Spleen (tissue), 11 donors: ENCODE measurements around the gene PRSS22. TPM values are rescaled to one million over a fixed set of nuclear protein-coding genes. Genes with fewer than 3 reads are reported as not detected.

ENCODE experiments used
- DNase-seq: peaks from one replicate; pipeline ENCODE4 v3.0.0-alpha.2; 2020
- H3K27ac ChIP-seq, 8 donors: fragments of 200-600 bp; sonication (generic) in 7 of 8; 1 replicate in 4 of 8; 2 replicates in 4 of 8; pipeline versions ENCODE4 v1.5.0 to v1.8.0; 2016 to 2021; ENCODE audit warnings: inconsistent platforms in 4 of 8, mild to moderate bottlenecking in 4 of 8, moderate library complexity in 1 of 8
- H3K27me3 ChIP-seq, 7 donors: fragments of 200-600 bp; sonication (generic) in 6 of 7; replicated peaks in 1 of 7; 1 replicate in 4 of 7; 2 replicates in 3 of 7; pipeline versions ENCODE4 v1.5.0 to v1.8.0; 2016 to 2021; ENCODE audit warnings: inconsistent platforms in 3 of 7, mild to moderate bottlenecking in 1 of 7
- H3K36me3 ChIP-seq, 6 donors: fragments of 200-600 bp; sonication (generic) in 5 of 6; 1 replicate in 4 of 6; 2 replicates in 2 of 6; pipeline versions ENCODE4 v1.5.0 to v1.8.0; 2016 to 2021; ENCODE audit warnings: inconsistent platforms in 2 of 6
- H3K4me1 ChIP-seq, 6 donors: fragments of 200-600 bp; sonication (generic) in 5 of 6; 1 replicate in 3 of 6; 2 replicates in 3 of 6; pipeline versions ENCODE4 v1.5.0 to v1.8.0; 2016 to 2021; ENCODE audit warnings: inconsistent platforms in 3 of 6
- H3K4me3 ChIP-seq, 8 donors: fragments of 200-600 bp; sonication (generic) in 7 of 8; 1 replicate in 4 of 8; 2 replicates in 4 of 8; pipeline versions ENCODE4 v1.5.0 to v1.8.0; 2016 to 2021; ENCODE audit warnings: inconsistent platforms in 4 of 8, mild to moderate bottlenecking in 4 of 8, moderate library complexity in 2 of 8
- H3K9me3 ChIP-seq, 8 donors: fragments of 200-600 bp; sonication (generic) in 7 of 8; 1 replicate in 4 of 8; 2 replicates in 4 of 8; pipeline versions ENCODE4 v1.5.0 to v1.8.0; 2016 to 2021; ENCODE audit warnings: inconsistent platforms in 4 of 8
- CTCF ChIP-seq, 11 experiments: fragments of 200-600 bp in 7 of 11; fragments of 450-650 bp in 4 of 11; sonication (generic) in 4 of 11; IDR thresholded peaks in 8 of 11; conservative IDR thresholded peaks in 3 of 11; 1 replicate in 7 of 11; 2 replicates in 4 of 11; pipeline versions ENCODE4 v1.4.0 to v1.8.0; 2016 to 2021; ENCODE audit warnings: antibody characterized with exemption in 11 of 11, inconsistent platforms in 4 of 11, mild to moderate bottlenecking in 1 of 11
- POLR2A ChIP-seq, 3 donors: fragments of 450-650 bp; IDR thresholded peaks; one replicate each; pipeline ENCODE4 v1.5.1; 2017; ENCODE audit warnings: antibody characterized with exemption in 3 of 3, mild to moderate bottlenecking in 1 of 3
- POLR2AphosphoS5 ChIP-seq, 3 donors: sonication (generic); formaldehyde crosslinking; IDR thresholded peaks; one replicate each; pipeline ENCODE4 v1.5.1; 2017; ENCODE audit warnings: antibody characterized with exemption in 3 of 3
- WGBS, 5 donors: extraction: QIAGEN DNeasy Blood & Tissue Kit in 3 of 5; methylation state at CpG; one replicate each; pipeline versions ENCODE4 v1.1.5 to v1.1.7; 2013 to 2018; 5-methylcytosine and 5-hydroxymethylcytosine counted together
- intact Hi-C: fragments of 100-400 bp; cut with DNase I; formaldehyde crosslinking; loops from one replicate; pipeline ENCODE4 v1.15.0; 2023; ENCODE audit warnings: low total_unique reads
- polyA plus RNA-seq, 3 donors: library from polyadenylated mRNA; stranded (reverse); fragments of 200-250 nt; gene quantifications; one replicate each; pipeline ENCODE4 v1.2.1, GENCODE V29; 2013
- total RNA-seq, 7 donors: library from RNA; depleted of rRNA in 3 of 7; stranded (reverse); fragments of >200 nt in 3 of 7; fragmentation: NEBNext Ultra II Directional in 4 of 7; extraction: Animal tissue kit (Norgen Biotek cat#: 25700) in 4 of 7; gene quantifications; one replicate each; pipeline versions ENCODE4 v1.1.0 to v1.2.1, GENCODE V29; 2016 to 2021
- donor health status: healthy with polysubstance abuse.
- donor health status: DM: no; HTN: no; CAD: no; lungs with moderate emphysema.
- donor health status: DM: no; HTN: no; CAD: no.
- donor health status: Bipolar disorder and iron deficiency.
- donor health status: healthy.
- donor health status: DM: no; HTN: no; CAD: no.
- donor health status: DM: yes; HTN: yes; CAD: no.

Gene PRSS22
- total and polyA plus RNA-seq, 10 donors, result 0.19 to 0.60 (median 0.33) TPM; not detected in 7

GRCh38 chr16:2846511-2847310 lies 11.3 kb downstream of the PRSS22 start:
- H3K36me3 ChIP-seq, result no peaks in the 10 kb centered on the region
- DNase-seq, result peak; percentile 36
- H3K9me3 ChIP-seq, result no peaks in the 10 kb centered on the region
- no peak overlapping the region for H3K4me3 ChIP-seq
- H3K27ac ChIP-seq, result no peak overlapping the region
- TF ChIP-seq CTCF (IDR thresholded peaks at IDR 0.05 in 8 of 11, conservative IDR thresholded peaks at IDR 0.05 in 3 of 11), result no peak
- no peak for TF ChIP-seq POLR2AphosphoS5 (IDR thresholded peaks at IDR 0.05)
- no peak for TF ChIP-seq POLR2A (IDR thresholded peaks at IDR 0.05)
- H3K4me1 ChIP-seq, result peaks cover 8 to 13% (median 10%) of the 10 kb centered on the region in 6 donors
- intact Hi-C loops, result no loop called here
- WGBS, 5 donors, result 60 to 68% (median 66%) methylated on average over 3 of the region's 3 CpGs
- peaks cover 0 to 43% (median 0%) of the 10 kb centered on the region in 7 donors for H3K27me3 ChIP-seq

- intact Hi-C loops, result no loop called here
- Histone ChIP-seq H3K9me3 (no peaks in the 10 kb centered on the region), H3K27ac (peak overlapping the region in 1 of 8 donors; percentile 3), H3K4me3 (no peak overlapping the region), H3K36me3 (no peaks in the 10 kb centered on the region), H3K27me3 (peaks cover 0 to 29% (median 0%) of the 10 kb centered on the region in 7 donors), H3K4me1 (peaks cover 14 to 27% (median 24%) of the 10 kb centered on the region in 6 donors)
- TF ChIP-seq POLR2AphosphoS5 (IDR thresholded peaks at IDR 0.05), result no peak
- TF ChIP-seq CTCF (IDR thresholded peaks at IDR 0.05 in 8 of 11, conservative IDR thresholded peaks at IDR 0.05 in 3 of 11), result no peak
- no peak for TF ChIP-seq POLR2A (IDR thresholded peaks at IDR 0.05)
- no peak for DNase-seq
- WGBS, 5 donors, result 61 to 70% (median 64%) methylated on average over 5 of the region's 5 CpGs
Measured at GRCh38 chr16:2845116-2845515, 12.9 kb downstream of the PRSS22 start.

- H3K4me3 ChIP-seq, result no peak overlapping the region
- no peak for TF ChIP-seq CTCF (IDR thresholded peaks at IDR 0.05 in 8 of 11, conservative IDR thresholded peaks at IDR 0.05 in 3 of 11)
- TF ChIP-seq POLR2AphosphoS5 (IDR thresholded peaks at IDR 0.05), result no peak
- no peak for TF ChIP-seq POLR2A (IDR thresholded peaks at IDR 0.05)
- no peaks in the 10 kb centered on the region for H3K9me3 ChIP-seq
- H3K36me3 ChIP-seq, result no peaks in the 10 kb centered on the region
- 89 to 96% (median 90%) methylated on average over 8 of the region's 8 CpGs for WGBS, 5 donors
- DNase-seq, result peak; percentile 52
- H3K4me1 ChIP-seq, result peaks cover 14 to 35% (median 30%) of the 10 kb centered on the region in 6 donors
- intact Hi-C loops, result no loop called here
- H3K27ac ChIP-seq, result peak overlapping the region in 3 of 8 donors; percentile 8 to 71 (median 56)
- peaks cover 0 to 19% (median 0%) of the 10 kb centered on the region in 7 donors for H3K27me3 ChIP-seq
Measured at GRCh38 chr16:2843526-2843925, 14.4 kb downstream of the PRSS22 start.

- TF ChIP-seq POLR2A (IDR thresholded peaks at IDR 0.05), result no peak
- TF ChIP-seq CTCF (IDR thresholded peaks at IDR 0.05 in 8 of 11, conservative IDR thresholded peaks at IDR 0.05 in 3 of 11), result peak; percentile 30 to 74 (median 65)
- TF ChIP-seq POLR2AphosphoS5 (IDR thresholded peaks at IDR 0.05), result peak; percentile 71 to 78 (median 72)
- peaks cover 14 to 39% (median 32%) of the 10 kb centered on the region in 6 donors for H3K4me1 ChIP-seq
- 20 to 51% (median 31%) methylated on average over 19 to 40 of the region's 40 CpGs for WGBS, 5 donors
- H3K36me3 ChIP-seq, result no peaks in the 10 kb centered on the region
- H3K27me3 ChIP-seq, result peaks cover 0 to 18% (median 0%) of the 10 kb centered on the region in 7 donors
- DNase-seq, result peak; percentile 89
- intact Hi-C loops, result no loop called here
- H3K4me3 ChIP-seq, result peak overlapping the region in 4 of 8 donors; percentile 4 to 50 (median 12)
- H3K27ac ChIP-seq, result peak overlapping the region; percentile 8 to 85 (median 65)
- H3K9me3 ChIP-seq, result no peaks in the 10 kb centered on the region
Measured at GRCh38 chr16:2842340-2843000, 15.5 kb downstream of the PRSS22 start.
